CD4-positive, alpha-beta T cell treated with Interleukin-6 at 100 ng/mL for 8 hours (primary cell): ENCODE results near the gene GATC.

Experiments used
- DNase-seq: peaks from one replicate; pipeline ENCODE4 v3.0.0-alpha.2; 2020; ENCODE audit warnings: mixed read lengths, low spot score

Gene GATC

DNA sequence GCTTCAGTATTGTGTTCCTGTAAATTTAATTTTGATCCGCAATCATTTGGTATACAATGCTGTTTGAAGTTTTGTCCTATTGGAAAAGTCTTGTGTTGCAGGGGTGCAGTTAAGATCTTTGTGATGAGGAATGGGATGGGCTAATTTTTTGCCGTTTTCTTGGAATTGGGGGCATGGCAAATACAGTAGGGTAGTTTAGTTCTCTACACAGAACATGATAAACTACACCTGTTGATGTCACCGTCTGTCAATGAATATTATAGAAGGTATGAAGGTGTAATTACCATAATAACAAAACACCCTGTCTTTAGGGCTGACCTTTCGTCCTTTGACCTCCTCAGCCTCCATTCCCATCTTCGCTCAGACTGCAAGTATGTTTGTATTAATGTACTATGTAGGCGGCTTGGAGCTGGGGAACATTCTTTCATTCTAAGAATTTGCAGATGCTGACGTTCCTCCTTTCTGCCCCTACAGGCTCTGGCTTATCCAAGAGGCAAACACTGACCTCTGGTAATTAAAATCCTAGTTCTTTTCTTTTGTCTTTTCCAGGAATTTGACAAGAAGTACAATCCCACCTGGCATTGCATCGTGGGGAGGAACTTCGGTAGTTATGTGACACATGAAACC is 51.4 kb downstream of the GATC start:
- no peak for DNase-seq

DNA sequence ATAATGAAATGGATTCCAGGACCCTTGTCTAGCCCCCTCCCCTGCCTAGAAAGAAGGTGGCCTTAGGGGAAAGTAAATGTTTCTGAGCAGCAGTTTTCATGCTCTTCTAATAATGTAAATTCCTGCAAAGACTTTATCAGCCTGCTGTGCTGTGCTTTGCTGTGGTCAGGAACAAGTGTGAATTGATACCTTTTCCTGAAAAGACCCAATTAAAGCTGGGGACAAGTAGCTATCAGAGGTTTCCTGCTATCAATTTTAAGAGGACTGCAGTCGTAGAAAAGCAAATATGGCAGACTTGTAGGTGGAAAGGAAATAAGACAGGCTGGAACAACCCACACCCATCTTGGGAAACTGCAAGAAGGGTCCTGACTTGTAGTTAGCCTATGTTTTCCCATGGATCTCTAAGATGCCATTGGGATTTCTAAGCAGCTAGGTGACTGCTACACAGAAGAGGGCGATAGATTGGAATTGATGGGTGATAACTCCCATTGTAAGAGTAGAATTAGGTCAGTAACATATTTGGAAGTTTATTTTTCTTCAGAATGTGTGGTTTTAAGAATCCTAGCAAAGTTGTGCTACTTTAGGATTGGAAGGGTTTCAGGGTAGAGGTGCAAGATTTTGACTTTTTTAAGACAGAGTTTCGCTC is 52.7 kb downstream of the GATC start:
- DNase-seq, result no peak

DNA sequence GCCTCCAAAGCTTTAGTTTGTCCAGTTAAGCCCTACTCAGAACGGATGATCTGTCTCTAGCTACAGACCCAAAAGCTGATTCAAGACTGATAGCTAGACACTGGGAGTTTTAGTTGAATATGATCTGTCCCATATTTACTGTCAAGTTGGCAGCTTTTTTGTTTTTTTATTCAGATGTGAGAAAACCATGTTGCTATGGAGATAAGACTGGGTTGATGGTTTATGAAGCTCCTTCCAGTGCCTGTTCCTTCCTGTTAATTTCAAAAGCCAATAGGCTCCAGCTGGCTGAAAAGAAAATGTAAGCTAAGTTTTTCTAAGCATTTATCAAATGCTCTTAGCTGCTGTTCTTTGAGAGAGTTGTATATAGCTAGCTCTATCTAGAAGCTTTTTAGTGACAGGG is 54.3 kb downstream of the GATC start:
- no peak for DNase-seq

DNA sequence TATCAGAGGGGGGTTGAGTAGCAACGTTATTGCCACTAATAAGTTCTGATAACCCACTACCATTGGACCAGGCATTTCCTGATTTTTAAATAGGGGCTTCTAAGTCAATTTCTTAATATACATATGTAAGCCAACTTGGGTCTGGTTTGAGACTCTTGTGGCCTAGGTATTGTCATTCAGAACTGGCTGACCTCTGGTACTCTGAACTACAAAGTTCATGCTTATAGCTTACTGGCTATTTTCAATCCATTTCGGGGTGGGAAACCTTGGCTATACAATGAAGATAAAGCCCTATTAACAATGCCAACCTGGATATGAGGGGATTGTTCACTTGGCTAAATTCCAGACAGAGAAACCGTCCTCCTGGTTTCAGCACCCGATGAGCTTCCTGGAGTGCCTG is 58.3 kb downstream of the GATC start:
- no peak for DNase-seq

DNA sequence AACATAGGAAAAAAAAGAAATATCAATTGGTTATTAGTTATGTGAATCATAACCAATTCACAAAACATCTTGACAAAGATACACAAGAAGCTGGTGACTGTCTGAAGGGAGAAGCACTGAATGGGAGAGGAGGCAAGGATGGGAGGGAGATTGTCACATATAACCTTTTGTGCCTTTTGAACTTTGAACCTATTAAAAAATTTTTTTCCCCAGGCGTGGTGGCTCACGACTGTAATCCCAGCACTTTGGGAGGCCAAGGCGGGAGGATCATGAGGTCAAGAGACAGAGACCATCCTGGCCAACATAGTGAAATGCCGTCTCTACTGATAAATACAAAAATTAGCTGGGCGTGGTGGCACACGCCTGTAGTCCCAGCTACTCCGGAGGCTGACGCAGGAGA is 62.3 kb downstream of the GATC start:
- DNase-seq, result no peak
